IMR-90 (cell line): Measurements from ENCODE around the gene ERVMER34-1. TPM values are rescaled to one million over a fixed set of nuclear protein-coding genes. Genes with fewer than 3 reads are reported as not detected.

Source experiments
- ATAC-seq: fragments of 200-7000 bp; cut with Tn5 transposase; 2 replicates; pipeline ENCODE4 v1.9.1; 2020; ENCODE audit warnings: low read depth, mild to moderate bottlenecking, moderate library complexity
- BruUV-seq: library from RNA; stranded (reverse); fragments of 400-500 nt; replicated peaks from 2 replicates; lab custom pipeline; 2021; lab: Mats Ljungman, UMichigan
- CTCF ChIA-PET: fragments of 300-600 bp; formaldehyde crosslinking; extraction: SDS; loops from one replicate; lab custom pipeline; 2021; ENCODE audit warnings: antibody characterized with exemption; lab: Yijun Ruan, JAX
- POLR2A ChIA-PET: fragments of 300-600 bp; sonication (Branson Sonifier 250); formaldehyde crosslinking; loops from one replicate; lab custom pipeline; 2022; ENCODE audit warnings: antibody characterized with exemption; ENCODE audit not compliant: unreplicated experiment; lab: Charles Lee
- DNase-seq: peaks from one replicate; pipeline ENCODE4 v3.0.0; 2013
- H2AFZ ChIP-seq: replicated peaks from 2 replicates; pipeline ENCODE3; 2013; ENCODE audit warnings: low read length, mild to moderate bottlenecking; ENCODE audit not compliant: poor library complexity
- H2AK5ac ChIP-seq: 2 replicates; pipeline ENCODE4 v1.6.1; 2013; ENCODE audit warnings: low read depth, low read length, inconsistent platforms
- H2AK9ac ChIP-seq: replicated peaks from 2 replicates; pipeline ENCODE3; 2013; ENCODE audit warnings: mild to moderate bottlenecking, low read depth, low read length, moderate library complexity; ENCODE audit not compliant: poor library complexity
- H2BK120ac ChIP-seq: 2 replicates; pipeline ENCODE4 v1.6.1; 2013; ENCODE audit warnings: low read depth, low read length, inconsistent platforms
- H2BK15ac ChIP-seq: 3 replicates; pipeline ENCODE4 v1.6.1; 2013; ENCODE audit warnings: low read depth, low read length, inconsistent platforms
- H2BK20ac ChIP-seq: 2 replicates; pipeline ENCODE4 v1.6.1; 2013; ENCODE audit warnings: low read depth, mild to moderate bottlenecking, inconsistent platforms, low read length, moderate library complexity
- H2BK5ac ChIP-seq: 2 replicates; pipeline ENCODE4 v1.6.1; 2013; ENCODE audit warnings: mild to moderate bottlenecking, low read depth, low read length, inconsistent platforms; ENCODE audit not compliant: poor library complexity, severe bottlenecking
- H3K14ac ChIP-seq: replicated peaks from 2 replicates; pipeline ENCODE4 v1.6.1; 2013; ENCODE audit warnings: low read depth, low read length, inconsistent platforms
- H3K18ac ChIP-seq: 2 replicates; pipeline ENCODE4 v1.6.1; 2013; ENCODE audit warnings: low read depth, low read length, control low read depth
- H3K23ac ChIP-seq: 2 replicates; pipeline ENCODE4 v1.6.1; 2013; ENCODE audit warnings: low read depth, low read length, inconsistent platforms
- H3K27ac ChIP-seq: 2 replicates; pipeline ENCODE4 v1.5.1; 2013; ENCODE audit warnings: mild to moderate bottlenecking, control low read depth, low read length; ENCODE audit not compliant: insufficient read depth
- H3K27me3 ChIP-seq: 2 replicates; pipeline ENCODE4 v1.6.1; 2013; ENCODE audit warnings: low read length; ENCODE audit not compliant: control insufficient read depth, insufficient read depth
- H3K36me3 ChIP-seq: 2 replicates; pipeline ENCODE4 v1.6.1; 2013; ENCODE audit warnings: low read length, mixed read lengths; ENCODE audit not compliant: control insufficient read depth, insufficient read depth
- H3K4ac ChIP-seq: 2 replicates; pipeline ENCODE4 v1.6.1; 2013; ENCODE audit warnings: low read depth, low read length, inconsistent platforms
- H3K4me1 ChIP-seq: 2 replicates; pipeline ENCODE4 v1.6.1; 2013; ENCODE audit warnings: low read length, mixed read lengths; ENCODE audit not compliant: control insufficient read depth, insufficient read depth
- H3K4me2 ChIP-seq: 2 replicates; pipeline ENCODE4 v1.6.1; 2013; ENCODE audit warnings: low read depth, mild to moderate bottlenecking, control low read depth, low read length, moderate library complexity
- H3K4me3 ChIP-seq: 2 replicates; pipeline ENCODE4 v1.5.1; 2013; ENCODE audit warnings: low read depth, mild to moderate bottlenecking, control low read depth, low read length, moderate library complexity; ENCODE audit not compliant: insufficient read depth
- H3K56ac ChIP-seq: 2 replicates; pipeline ENCODE4 v1.6.1; 2013; ENCODE audit warnings: low read length, inconsistent platforms; ENCODE audit not compliant: insufficient read depth; ENCODE audit errors: extremely low read depth
- H3K79me1 ChIP-seq, 2 experiments: 2 replicates each; pipeline ENCODE4 v1.6.1; 2013; ENCODE audit warnings: low read length in 2 of 2, inconsistent platforms in 1 of 2, low read depth in 1 of 2
- H3K9ac ChIP-seq: 2 replicates; pipeline ENCODE4 v1.6.1; 2013; ENCODE audit warnings: low read depth, low read length, control low read depth
- H3K9me1 ChIP-seq: 2 replicates; pipeline ENCODE4 v1.6.1; 2013; ENCODE audit warnings: low read length, inconsistent platforms; ENCODE audit not compliant: insufficient read depth
- H3K9me3 ChIP-seq: 2 replicates; pipeline ENCODE4 v1.6.1; 2013; ENCODE audit warnings: low read length; ENCODE audit not compliant: control insufficient read depth, insufficient read depth
- H4K20me1 ChIP-seq: 2 replicates; pipeline ENCODE4 v1.6.1; 2013; ENCODE audit warnings: low read length, inconsistent platforms; ENCODE audit not compliant: insufficient read depth
- H4K5ac ChIP-seq: 2 replicates; pipeline ENCODE4 v1.6.1; 2013; ENCODE audit warnings: mild to moderate bottlenecking, low read depth, low read length, control low read depth
- H4K8ac ChIP-seq, 2 experiments: 2 replicates each; pipeline ENCODE4 v1.6.1; 2013; ENCODE audit warnings: low read depth in 2 of 2, low read length in 2 of 2, control low read depth in 1 of 2, inconsistent platforms in 1 of 2
- H4K91ac ChIP-seq: 2 replicates; pipeline ENCODE4 v1.6.1; 2013; ENCODE audit warnings: low read depth, low read length, inconsistent platforms; ENCODE audit not compliant: insufficient read depth
- BHLHE40 ChIP-seq: fragments of 150-350 bp; IDR thresholded peaks from 2 replicates; pipeline ENCODE4 v1.6.1; 2016; ENCODE audit warnings: mild to moderate bottlenecking, low read depth, low read length
- CHD1 ChIP-seq: IDR thresholded peaks from 2 replicates; pipeline ENCODE4 v1.6.1; 2012; ENCODE audit warnings: low read depth, low read length, improper control_type of control experiment
- ELK1 ChIP-seq: fragments of 150-350 bp; IDR thresholded peaks from 2 replicates; pipeline ENCODE4 v1.6.1; 2016; ENCODE audit warnings: low read depth, mild to moderate bottlenecking, low read length, moderate library complexity, borderline replicate concordance
- FOS ChIP-seq: fragments of 150-350 bp; IDR thresholded peaks from 2 replicates; pipeline ENCODE4 v1.6.1; 2016; ENCODE audit warnings: low read depth, low read length
- MAZ ChIP-seq: IDR thresholded peaks from 2 replicates; pipeline ENCODE4 v1.6.1; 2012; ENCODE audit warnings: low read depth, mild to moderate bottlenecking, low read length, improper control_type of control experiment, moderate library complexity, borderline replicate concordance
- MXI1 ChIP-seq: IDR thresholded peaks from 2 replicates; pipeline ENCODE4 v1.6.1; 2012; ENCODE audit warnings: low read depth, mild to moderate bottlenecking, low read length, moderate library complexity, borderline replicate concordance
- NFE2L2 ChIP-seq: fragments of 150-350 bp; IDR thresholded peaks from 2 replicates; pipeline ENCODE4 v1.6.1; 2016; ENCODE audit warnings: low read depth, mild to moderate bottlenecking, low read length
- POLR2A ChIP-seq: IDR thresholded peaks from 2 replicates; pipeline ENCODE4 v1.6.1; 2012; ENCODE audit warnings: mild to moderate bottlenecking, low read depth, low read length
- RAD21 ChIP-seq: IDR thresholded peaks from 2 replicates; pipeline ENCODE4 v1.6.1; 2012; ENCODE audit warnings: low read length, improper control_type of control experiment
- RCOR1 ChIP-seq: IDR thresholded peaks from 2 replicates; pipeline ENCODE4 v1.6.1; 2012; ENCODE audit warnings: mild to moderate bottlenecking, low read length, improper control_type of control experiment; ENCODE audit not compliant: insufficient replicate concordance
- SMC3 ChIP-seq: fragments of 150-350 bp; IDR thresholded peaks from 2 replicates; pipeline ENCODE4 v1.6.1; 2016; ENCODE audit warnings: low read depth, mild to moderate bottlenecking, antibody characterized with exemption, low read length, moderate library complexity
- USF2 ChIP-seq: fragments of 150-350 bp; IDR thresholded peaks from 2 replicates; pipeline ENCODE4 v1.6.1; 2017; ENCODE audit warnings: mild to moderate bottlenecking, antibody characterized with exemption, low read length, low read depth
- WGBS, 2 experiments: methylation state at CpG; one replicate each; pipeline versions ENCODE4 v1.1.5 to v1.1.7; 2013; ENCODE audit warnings: missing lambda C conversion rate in 2 of 2; ENCODE audit not compliant: insufficient read length in 1 of 2; ENCODE audit errors: extremely low coverage in 2 of 2; 5-methylcytosine and 5-hydroxymethylcytosine counted together
- dilution Hi-C: fragments of 300-500 bp; cut with HindIII; formaldehyde crosslinking; loops from one replicate; pipeline ENCODE4 v1.14.3; 2018; ENCODE audit warnings: low sequenced_read_pairs; ENCODE audit not compliant: unreplicated experiment
- in situ Hi-C: fragments of 300-500 bp; cut with MboI; formaldehyde crosslinking; loops from 3 replicates; pipeline ENCODE4 v1.14.3; 2019; ENCODE audit warnings: low sequenced_read_pairs, inconsistent platforms, mixed read lengths
- intact Hi-C: fragments of 100-400 bp; cut with micrococcal nuclease; formaldehyde crosslinking; loops from 2 replicates; pipeline ENCODE4 v1.10.0; 2022
- polyA plus RNA-seq, 3 experiments: library from polyadenylated mRNA; depleted of rRNA; stranded (reverse); fragments of >200 nt; gene quantifications; 2 replicates each; pipeline ENCODE4 v1.2.3, GENCODE V29; 2012; ENCODE audit warnings: low replicate concordance in 1 of 3
- total RNA-seq: library from RNA; depleted of rRNA; stranded (reverse); fragments of >200 nt; gene quantifications from 2 replicates; pipeline ENCODE4 v1.2.3, GENCODE V29; 2012

Gene ERVMER34-1
- total and polyA plus RNA-seq, 2 of the 4 experiments (the other 2 are of a cell fraction) = not detected

- ChIA-PET CTCF (interaction anchor here (1.2 to 1.5 kb wide), 2 partner anchors 190 to 261 kb away, joined by 3 to 5 read pairs; no protein-coding TSS in a partner anchor), POLR2A (interaction anchor here (0.6 to 1.5 kb wide), 4 partner anchors 9 to 116 kb away, joined by 3 to 5 read pairs (median 4); no protein-coding TSS in a partner anchor)
- Histone ChIP-seq H3K36me3 (peaks cover 6% of the 10 kb centered on the region), H2BK5ac (peak overlapping the region; percentile 90), H4K91ac (peak overlapping the region; percentile 94), H4K20me1 (no peaks in the 10 kb centered on the region), H3K23ac (peak overlapping the region; percentile 62; the same call in 1 of the 2 replicates), H3K4me2 (peak overlapping the region; percentile 88), H3K4ac (peak overlapping the region; percentile 90), H3K79me1 (no peaks in the 10 kb centered on the region), H3K4me1 (no peaks in the 10 kb centered on the region), H3K27me3 (no peaks in the 10 kb centered on the region), H2BK120ac (peak overlapping the region; percentile 69), H2BK15ac (peak overlapping the region; percentile 86; the same call in 2 of the 3 replicates), H2AK5ac (peak overlapping the region; percentile 83), H3K9me3 (no peaks in the 10 kb centered on the region), H2BK20ac (peak overlapping the region; percentile 22; the same call in 1 of the 2 replicates), H3K9me1 (no peaks in the 10 kb centered on the region), H4K8ac (peak overlapping the region; percentile 92 to 99), H3K56ac (peak overlapping the region; percentile 98), H3K27ac (peak overlapping the region; percentile 98), H2AFZ (peak overlapping the region; percentile 96), H4K5ac (peak overlapping the region; percentile 97), H3K18ac (peak overlapping the region; percentile 93), H3K4me3 (peak overlapping the region; percentile 79), H3K14ac (peak overlapping the region; percentile 90), H3K9ac (peak overlapping the region; percentile 100), H2AK9ac (peak overlapping the region; percentile 75)
- 0% methylated on average over 13 of the region's 56 CpGs; no CpG with 5 or more reads in 1 of the 2 experiments for WGBS, 2 experiments
- DNase-seq (peak; percentile 97), ATAC-seq (peak; percentile 97)
- intact Hi-C loops (loop anchor here (5.0 kb wide), 1 partner anchor 190 kb away; no protein-coding TSS in a partner anchor), dilution Hi-C loops (no loop called here), in situ Hi-C loops (loop anchor here (10.0 kb wide), 1 partner anchor 263 kb away; no protein-coding TSS in a partner anchor)
- BruUV-seq = no TSS peak
- TF ChIP-seq CHD1 = no peak
- TF ChIP-seq POLR2A = peak; percentile 65; the same call in 1 of the 2 replicates
- TF ChIP-seq ELK1 = no peak
- no peak for TF ChIP-seq RAD21
- no peak for TF ChIP-seq NFE2L2
- 0 out of 2 replicates have a peak, but pooled peaks have one; percentile 36 for TF ChIP-seq MXI1
- no peak for TF ChIP-seq USF2
- TF ChIP-seq SMC3 = no peak
- TF ChIP-seq FOS = peak; percentile 13; the same call in 1 of the 2 replicates
- TF ChIP-seq MAZ = peak; percentile 66; the same call in 1 of the 2 replicates
- no peak for TF ChIP-seq BHLHE40
- TF ChIP-seq RCOR1 = no peak
Measured at GRCh38 chr4:52721968-52722815, 29.0 kb downstream of the ERVMER34-1 start.
